Breast epithelium (tissue), 3 donors: ENCODE data around the gene CENPVL2.
"Not testable (repeated sequence)": the region's sequence is repeated elsewhere in the genome, so short reads cannot be mapped to it uniquely, and the experiment has no call there.

Experiments used
- POLR2A ChIP-seq: fragments of 450-650 bp; IDR thresholded peaks from one replicate; pipeline ENCODE4 v1.6.1; 2016; ENCODE audit warnings: antibody characterized with exemption, mild to moderate bottlenecking, moderate library complexity
- TF ChIP-seq, protein P1 (sequence below), 3 donors: fragments of 450-650 bp; IDR thresholded peaks; one replicate each; pipeline ENCODE4 v1.5.1; 2016 to 2017; ENCODE audit warnings: antibody characterized with exemption in 3 of 3, mild to moderate bottlenecking in 3 of 3, moderate library complexity in 3 of 3

DNA sequence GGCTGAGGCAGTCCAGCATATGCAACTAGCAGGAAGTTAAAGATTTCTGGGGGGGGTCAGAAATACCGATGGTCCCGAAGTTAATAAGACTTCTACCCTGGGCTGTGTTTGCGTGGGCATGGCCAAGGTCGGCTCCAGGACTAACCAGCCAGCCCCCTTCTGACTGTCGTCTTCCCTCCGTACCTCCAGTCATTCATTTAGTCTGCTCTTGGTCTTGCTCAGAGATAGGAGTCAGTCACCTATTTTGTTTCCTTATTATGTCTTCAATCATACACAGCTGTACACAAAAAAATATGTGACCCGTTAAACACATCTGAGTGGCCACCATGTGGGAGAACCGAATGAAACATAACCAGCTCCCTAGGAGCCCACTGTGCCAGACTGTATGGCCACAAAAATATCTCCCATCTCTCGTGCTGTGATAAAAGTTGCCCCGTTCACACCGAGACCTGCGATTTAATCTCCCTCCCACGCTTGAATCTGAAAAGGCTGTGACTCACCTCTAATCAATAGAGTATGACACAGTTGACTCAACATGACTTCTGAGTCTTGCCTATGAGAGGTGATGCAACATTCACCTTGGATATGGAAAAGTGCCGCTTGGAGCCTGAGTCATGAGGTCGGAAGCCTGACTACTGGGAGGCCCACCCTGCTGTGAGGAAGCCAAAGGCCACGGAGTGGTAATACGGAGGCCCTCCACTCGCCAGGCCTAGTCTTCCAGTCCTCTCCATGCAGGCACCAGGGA lies 2.8 kb downstream of the CENPVL2 start:
- TF ChIP-seq, protein P1, sequence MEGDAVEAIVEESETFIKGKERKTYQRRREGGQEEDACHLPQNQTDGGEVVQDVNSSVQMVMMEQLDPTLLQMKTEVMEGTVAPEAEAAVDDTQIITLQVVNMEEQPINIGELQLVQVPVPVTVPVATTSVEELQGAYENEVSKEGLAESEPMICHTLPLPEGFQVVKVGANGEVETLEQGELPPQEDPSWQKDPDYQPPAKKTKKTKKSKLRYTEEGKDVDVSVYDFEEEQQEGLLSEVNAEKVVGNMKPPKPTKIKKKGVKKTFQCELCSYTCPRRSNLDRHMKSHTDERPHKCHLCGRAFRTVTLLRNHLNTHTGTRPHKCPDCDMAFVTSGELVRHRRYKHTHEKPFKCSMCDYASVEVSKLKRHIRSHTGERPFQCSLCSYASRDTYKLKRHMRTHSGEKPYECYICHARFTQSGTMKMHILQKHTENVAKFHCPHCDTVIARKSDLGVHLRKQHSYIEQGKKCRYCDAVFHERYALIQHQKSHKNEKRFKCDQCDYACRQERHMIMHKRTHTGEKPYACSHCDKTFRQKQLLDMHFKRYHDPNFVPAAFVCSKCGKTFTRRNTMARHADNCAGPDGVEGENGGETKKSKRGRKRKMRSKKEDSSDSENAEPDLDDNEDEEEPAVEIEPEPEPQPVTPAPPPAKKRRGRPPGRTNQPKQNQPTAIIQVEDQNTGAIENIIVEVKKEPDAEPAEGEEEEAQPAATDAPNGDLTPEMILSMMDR (IDR thresholded peaks at IDR 0.05), result not testable (repeated sequence)
- not testable (repeated sequence) for TF ChIP-seq POLR2A
